DOHH2 (cell line): ENCODE data around the gene SUN2.

Experiments used
- H3F3A ChIP-seq: fragments of 200-600 bp; sonication (generic), shearing (Covaris generic); 2 replicates; pipeline ENCODE4 v1.6.0; 2016; ENCODE audit warnings: antibody characterized with exemption, mild to moderate bottlenecking; ENCODE audit not compliant: control insufficient read depth, insufficient read depth
- H3K27ac ChIP-seq: fragments of 200-600 bp; sonication (generic); 2 replicates; pipeline ENCODE4 v1.5.1; 2014; ENCODE audit warnings: low read depth, mild to moderate bottlenecking, low read length, moderate library complexity
- H3K27me3 ChIP-seq: fragments of 200-600 bp; sonication (generic); 2 replicates; pipeline ENCODE4 v1.6.1; 2014; ENCODE audit warnings: mild to moderate bottlenecking, low read length, mixed read lengths; ENCODE audit not compliant: control insufficient read depth
- H3K36me3 ChIP-seq: fragments of 200-600 bp; sonication (generic); 2 replicates; pipeline ENCODE4 v1.6.1; 2014; ENCODE audit warnings: mild to moderate bottlenecking, low read length, moderate library complexity, mixed read lengths; ENCODE audit not compliant: control insufficient read depth
- H3K4me1 ChIP-seq: fragments of 200-600 bp; sonication (generic); 2 replicates; pipeline ENCODE4 v1.6.1; 2014; ENCODE audit warnings: mild to moderate bottlenecking, low read length, mixed read lengths; ENCODE audit not compliant: control insufficient read depth
- H3K4me2 ChIP-seq: fragments of 200-600 bp; sonication (generic); 2 replicates; pipeline ENCODE4 v1.6.0; 2014; ENCODE audit warnings: mild to moderate bottlenecking, low read length, moderate library complexity
- H3K4me3 ChIP-seq: fragments of 200-600 bp; sonication (generic); 2 replicates; pipeline ENCODE4 v1.5.1; 2014; ENCODE audit warnings: mild to moderate bottlenecking, low read length, mixed read lengths
- H3K79me2 ChIP-seq: fragments of 200-600 bp; sonication (generic); 2 replicates; pipeline ENCODE4 v1.6.1; 2014; ENCODE audit warnings: mild to moderate bottlenecking, low read length, mixed read lengths; ENCODE audit not compliant: control insufficient read depth
- H3K9me2 ChIP-seq: fragments of 200-600 bp; sonication (generic); replicated peaks from 2 replicates; pipeline ENCODE4 v1.6.1; 2014; ENCODE audit warnings: mild to moderate bottlenecking, low read length, mixed read lengths; ENCODE audit not compliant: control insufficient read depth
- H3K9me3 ChIP-seq: fragments of 200-600 bp; sonication (generic); 2 replicates; pipeline ENCODE4 v1.6.1; 2014; ENCODE audit warnings: antibody characterized with exemption, low read length, mixed read lengths; ENCODE audit not compliant: control insufficient read depth, insufficient read depth
- H4K20me1 ChIP-seq: fragments of 200-600 bp; sonication (generic); 2 replicates; pipeline ENCODE4 v1.6.0; 2014; ENCODE audit warnings: low read depth, mild to moderate bottlenecking, antibody characterized with exemption, low read length, moderate library complexity; ENCODE audit not compliant: control insufficient read depth, insufficient read depth
- CTCF ChIP-seq: fragments of 200-600 bp; sonication (generic); IDR thresholded peaks from one replicate; pipeline ENCODE4 v1.5.1; 2014; ENCODE audit warnings: antibody characterized with exemption, mild to moderate bottlenecking, low read depth, low read length; ENCODE audit not compliant: poor library complexity, severe bottlenecking
- EZH2phosphoT487 ChIP-seq: fragments of 200-600 bp; sonication (generic); IDR thresholded peaks from 2 replicates; pipeline ENCODE4 v1.6.1; 2017; ENCODE audit warnings: borderline replicate concordance, mild to moderate bottlenecking, antibody characterized with exemption, low read length, moderate library complexity, mixed read lengths

Gene SUN2

DNA sequence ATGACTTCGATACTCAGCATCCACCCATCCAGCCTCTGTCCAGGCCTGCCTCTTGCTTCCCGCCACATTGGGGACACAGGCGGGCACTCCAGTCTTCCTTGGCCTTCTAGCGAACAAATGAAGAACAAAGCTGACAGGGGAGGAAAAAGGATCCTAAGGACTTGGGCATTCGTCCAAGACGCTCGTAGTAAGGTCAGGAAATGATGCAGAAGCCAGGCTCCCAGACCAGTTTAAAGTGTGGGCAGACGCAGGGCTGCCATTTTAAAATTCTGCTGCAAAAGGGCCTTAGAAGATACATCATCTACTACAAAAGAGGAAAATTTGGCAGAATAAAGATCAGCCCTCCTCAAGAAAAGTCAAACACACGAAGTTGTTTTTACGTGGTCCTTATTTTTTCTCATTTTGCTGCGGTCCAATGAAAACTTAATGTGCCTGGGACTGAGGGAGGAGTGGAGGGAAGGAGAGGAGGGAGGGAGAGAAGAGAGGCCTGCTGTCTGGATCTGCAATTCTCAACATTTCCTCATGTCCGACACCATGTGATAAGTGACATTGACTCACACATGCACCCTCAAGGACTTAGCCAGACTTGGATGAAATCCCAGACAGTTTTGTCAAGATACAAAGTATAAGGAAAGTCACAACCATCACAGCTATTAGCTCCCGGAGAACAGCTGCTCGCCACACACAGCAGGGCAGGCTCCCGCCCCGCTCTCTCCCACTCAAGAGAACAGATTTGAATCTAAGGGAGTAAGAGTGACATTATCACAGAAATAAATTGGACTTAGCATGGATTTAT is 32.4 kb upstream of the SUN2 start:
- no peaks in the 10 kb centered on the region for H4K20me1 ChIP-seq
- no peak overlapping the region for H3K4me3 ChIP-seq
- H3K4me2 ChIP-seq: no peak overlapping the region
- H3K79me2 ChIP-seq: no peaks in the 10 kb centered on the region
- H3K27ac ChIP-seq: no peak overlapping the region
- H3K27me3 ChIP-seq: no peaks in the 10 kb centered on the region
- no peaks in the 10 kb centered on the region for H3K36me3 ChIP-seq
- H3F3A ChIP-seq: no peaks in the 10 kb centered on the region
- TF ChIP-seq CTCF (no peak), EZH2phosphoT487 (no peak)
- H3K9me2 ChIP-seq: no peaks in the 10 kb centered on the region
- H3K9me3 ChIP-seq: no peaks in the 10 kb centered on the region
- peaks cover 3% of the 10 kb centered on the region for H3K4me1 ChIP-seq

GRCh38 chr22:38786631-38787030 is 30.8 kb upstream of the SUN2 start:
- H3K27ac ChIP-seq: no peak overlapping the region
- H3K36me3 ChIP-seq: no peaks in the 10 kb centered on the region
- TF ChIP-seq CTCF: no peak
- no peak for TF ChIP-seq EZH2phosphoT487
- no peaks in the 10 kb centered on the region for H3K27me3 ChIP-seq
- no peaks in the 10 kb centered on the region for H3F3A ChIP-seq
- no peaks in the 10 kb centered on the region for H4K20me1 ChIP-seq
- no peaks in the 10 kb centered on the region for H3K9me2 ChIP-seq
- H3K4me2 ChIP-seq: no peak overlapping the region
- H3K9me3 ChIP-seq: no peaks in the 10 kb centered on the region
- peaks cover 3% of the 10 kb centered on the region; the same call in 1 of the 2 replicates for H3K4me1 ChIP-seq
- no peak overlapping the region for H3K4me3 ChIP-seq
- no peaks in the 10 kb centered on the region for H3K79me2 ChIP-seq

DNA sequence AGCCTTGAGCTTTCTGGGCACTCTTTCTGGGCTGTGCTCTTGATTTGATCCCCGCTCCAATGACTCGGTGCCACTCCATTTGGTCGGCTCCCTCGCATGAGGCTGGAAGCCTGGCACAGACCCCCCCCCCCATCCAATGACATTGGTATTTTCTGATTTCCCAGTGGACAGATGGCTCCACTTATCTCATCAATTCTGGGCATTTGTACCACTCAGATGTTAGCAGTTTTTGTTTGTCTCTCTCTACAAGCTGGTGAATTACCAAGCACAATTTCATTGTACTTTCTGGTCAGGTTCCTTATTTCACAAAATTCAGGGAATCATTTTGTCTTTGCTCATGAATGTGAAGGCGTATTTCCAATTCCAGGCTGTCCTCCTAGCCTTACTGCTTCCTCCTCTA is 29.1 kb upstream of the SUN2 start:
- H3K9me3 ChIP-seq: no peaks in the 10 kb centered on the region
- H3F3A ChIP-seq: no peaks in the 10 kb centered on the region
- H3K4me2 ChIP-seq: no peak overlapping the region
- H3K9me2 ChIP-seq: no peaks in the 10 kb centered on the region
- H4K20me1 ChIP-seq: no peaks in the 10 kb centered on the region
- no peak for TF ChIP-seq CTCF
- TF ChIP-seq EZH2phosphoT487: no peak
- H3K27ac ChIP-seq: no peak overlapping the region
- H3K27me3 ChIP-seq: no peaks in the 10 kb centered on the region
- no peak overlapping the region for H3K4me3 ChIP-seq
- no peaks in the 10 kb centered on the region for H3K79me2 ChIP-seq
- H3K4me1 ChIP-seq: peaks cover 3% of the 10 kb centered on the region; the same call in 1 of the 2 replicates
- no peaks in the 10 kb centered on the region for H3K36me3 ChIP-seq
